HG03439 (cell line): Measurements from ENCODE around the gene KPNA4.
A peak's percentile ranks its signal among the peaks of the same experiment; 100 is the strongest.
"Not testable (repeated sequence)": the region's sequence is repeated elsewhere in the genome, so short reads cannot be mapped to it uniquely, and the experiment has no call there.

Source experiments
- ATAC-seq: cut with Tn5 transposase; IDR thresholded peaks from one replicate; pipeline ENCODE4 v1.9.1; 2021; ENCODE audit warnings: mild to moderate bottlenecking, moderate library complexity; ENCODE audit not compliant: unreplicated experiment

KPNA4 gene

GRCh38 chr3:160573955-160574525, 8.7 kb upstream of the KPNA4 start:
- not testable (repeated sequence) for ATAC-seq

DNA sequence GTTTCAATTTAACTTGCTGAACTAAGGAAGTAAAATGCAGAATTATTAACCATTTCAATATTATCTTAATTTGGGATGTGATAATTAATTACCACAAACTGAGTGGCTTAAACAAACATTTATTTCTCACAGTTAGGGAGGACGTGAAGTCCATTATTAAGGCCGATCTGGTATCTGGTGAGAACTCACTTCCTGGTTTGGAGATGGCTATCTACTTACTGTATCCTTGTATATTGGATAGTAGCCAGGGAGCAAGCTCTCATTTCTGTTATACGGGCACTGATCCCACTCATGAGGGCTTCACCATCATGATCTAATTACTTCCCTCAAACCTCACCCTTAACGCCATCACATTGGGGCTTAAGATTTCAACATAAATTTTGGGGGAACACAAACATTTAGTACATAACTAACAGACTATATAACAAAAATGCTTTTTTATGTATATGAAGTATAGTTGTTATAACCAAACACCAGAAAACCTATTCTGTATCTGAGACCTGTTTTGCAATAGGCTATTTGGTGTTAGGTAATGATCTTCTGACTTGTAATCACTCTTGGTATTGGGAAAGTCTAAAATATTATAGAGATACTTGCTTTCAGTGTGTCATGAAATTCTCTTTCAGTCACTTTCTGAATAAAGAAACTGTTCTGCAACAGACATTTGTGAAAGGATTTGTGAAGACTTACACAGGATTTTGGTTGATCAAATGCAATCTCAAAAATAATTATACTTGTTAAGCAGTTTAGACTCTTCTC, 4.7 kb upstream of the KPNA4 start:
- ATAC-seq = no peak

DNA sequence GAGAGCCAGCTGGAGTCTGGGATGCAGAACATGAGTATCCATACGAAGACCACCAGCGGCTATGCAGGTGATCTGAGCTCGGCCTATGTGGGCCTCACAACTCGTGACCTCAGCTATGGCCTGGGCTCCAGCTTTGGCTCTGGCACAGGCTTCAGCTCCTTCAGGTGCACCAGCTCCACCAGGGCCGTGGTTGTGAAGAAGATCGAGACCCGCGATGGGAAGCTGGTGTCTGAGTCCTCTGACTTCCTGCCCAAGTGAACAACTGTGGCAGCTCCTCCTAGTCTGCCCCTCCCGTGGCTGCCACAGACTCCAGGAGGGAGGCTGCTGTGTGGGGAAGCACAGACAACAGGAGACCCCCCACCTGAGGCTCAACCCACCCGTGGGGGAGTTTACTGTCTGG, 3.6 kb upstream of the KPNA4 start:
- ATAC-seq = no peak

GRCh38 chr3:160567774-160568173, 2.4 kb upstream of the KPNA4 start:
- ATAC-seq = no peak

GRCh38 chr3:160566499-160566898, 1.1 kb upstream of the KPNA4 start:
- ATAC-seq = no peak

- peak; percentile 57 for ATAC-seq
Observed at GRCh38 chr3:160564949-160565441, 376 bp downstream of the KPNA4 start.

- ATAC-seq = no peak
Observed at GRCh38 chr3:160564258-160564911, 986 bp downstream of the KPNA4 start.

DNA sequence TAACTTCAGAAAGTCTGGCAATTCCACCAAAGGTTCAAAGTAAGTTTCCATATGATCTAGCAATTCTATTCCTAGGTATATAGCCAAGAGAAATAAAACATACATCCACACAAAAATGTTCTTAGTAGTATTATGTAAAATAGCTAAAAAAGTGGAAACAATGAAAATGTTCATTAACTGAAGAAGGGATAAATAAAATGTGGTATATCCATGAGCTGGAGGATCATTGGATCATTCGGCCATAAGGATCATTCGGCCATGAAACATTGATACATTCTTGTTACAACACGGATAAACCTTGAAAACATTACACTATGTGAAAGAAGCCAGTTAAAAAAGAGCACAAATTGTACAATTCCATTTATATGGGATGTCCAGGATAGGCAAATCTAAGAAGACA, 2.4 kb downstream of the KPNA4 start:
- ATAC-seq = no peak

DNA sequence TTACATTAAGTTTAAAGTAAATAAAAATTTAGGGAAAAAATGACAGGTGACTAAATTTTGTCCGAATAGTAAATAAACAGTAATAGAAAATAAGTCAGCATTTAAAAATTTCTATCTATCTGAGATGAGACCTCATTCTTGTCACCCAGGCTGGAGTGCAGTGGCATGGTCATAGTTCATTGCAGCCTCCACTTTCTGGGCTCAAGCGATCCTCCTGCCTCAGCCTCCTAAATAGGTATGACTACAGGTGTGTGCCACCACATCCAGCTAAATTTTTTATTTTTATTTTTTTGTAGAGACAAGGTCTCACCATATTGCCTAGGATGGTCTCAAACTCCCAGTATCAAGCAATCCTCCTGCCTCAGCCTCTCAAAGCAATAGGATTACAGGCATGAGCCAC, 7.8 kb downstream of the KPNA4 start:
- ATAC-seq = no peak

DNA sequence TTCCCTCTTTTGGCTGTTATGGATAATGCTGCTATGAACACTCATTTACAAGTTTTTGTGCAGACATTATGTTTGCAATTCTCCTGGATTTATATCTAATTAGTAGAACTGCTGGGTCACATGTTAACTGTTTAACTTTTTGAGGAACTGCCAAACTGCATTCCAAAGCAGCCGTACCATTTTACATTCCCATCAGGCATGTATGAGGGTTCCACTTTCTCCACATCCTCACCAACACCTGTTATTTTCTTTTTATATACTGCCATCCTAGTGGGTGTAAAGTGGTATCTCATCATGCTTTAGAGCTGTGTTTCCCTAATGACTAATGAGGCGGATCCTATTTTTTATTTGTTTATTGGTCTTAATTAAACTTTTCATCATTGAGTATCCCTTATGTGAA, 9.2 kb downstream of the KPNA4 start:
- ATAC-seq = no peak

DNA sequence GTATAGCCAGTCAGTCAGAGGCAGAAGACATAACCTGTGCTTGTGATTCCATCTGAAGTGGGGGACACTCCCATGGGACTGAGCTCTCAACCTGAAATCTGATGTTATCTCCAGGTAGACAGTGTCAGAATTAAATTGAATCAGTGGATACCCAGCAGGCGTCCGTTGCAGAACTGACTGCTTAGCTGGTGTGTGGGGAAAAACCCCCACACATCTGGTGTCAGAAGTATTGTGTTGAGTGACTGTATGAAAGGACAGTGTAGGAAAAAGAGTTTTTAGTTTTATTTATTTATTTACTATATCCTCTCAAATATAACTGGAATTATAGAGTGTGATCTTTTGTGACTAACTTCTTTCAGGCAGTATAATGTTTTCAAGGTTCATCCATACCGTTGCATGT, 10.4 kb downstream of the KPNA4 start:
- ATAC-seq = no peak

DNA sequence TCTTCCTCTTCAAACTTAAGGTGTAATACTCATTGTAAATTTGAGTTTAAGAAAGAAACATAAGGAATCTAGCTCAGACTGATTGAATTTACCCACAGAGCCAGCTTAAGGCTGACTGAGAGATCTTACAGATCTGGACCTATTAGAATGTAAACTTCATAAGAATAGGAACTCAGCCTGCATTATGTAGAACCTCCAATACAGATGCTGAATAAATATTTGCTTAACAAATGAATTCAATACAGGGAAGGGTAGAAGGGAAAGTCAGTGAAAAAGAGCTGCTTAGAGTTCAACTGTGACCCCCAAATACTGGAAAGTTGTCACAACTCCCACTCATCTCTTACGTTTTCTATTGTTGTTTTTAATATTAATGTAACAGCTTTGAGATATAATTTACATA, 11.5 kb downstream of the KPNA4 start:
- ATAC-seq = no peak

DNA sequence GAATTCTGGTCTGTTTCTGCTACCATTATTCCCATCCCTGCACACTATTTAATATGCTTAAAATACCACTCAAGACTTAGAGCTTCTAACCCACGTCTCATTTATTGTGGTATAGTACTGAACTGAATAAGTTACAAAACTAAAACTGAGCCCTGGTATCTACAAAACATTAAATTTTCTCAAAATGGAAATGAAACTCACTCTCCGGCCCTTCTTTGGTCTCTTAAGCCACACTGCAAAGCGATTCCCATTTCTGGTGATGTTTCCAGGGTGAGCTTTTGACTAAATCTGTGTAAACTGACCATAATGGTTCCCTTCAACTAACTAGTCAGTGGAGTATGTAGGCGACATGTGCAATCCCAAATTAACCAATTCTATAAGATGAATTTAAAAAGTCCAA, 18.6 kb downstream of the KPNA4 start:
- ATAC-seq = no peak

DNA sequence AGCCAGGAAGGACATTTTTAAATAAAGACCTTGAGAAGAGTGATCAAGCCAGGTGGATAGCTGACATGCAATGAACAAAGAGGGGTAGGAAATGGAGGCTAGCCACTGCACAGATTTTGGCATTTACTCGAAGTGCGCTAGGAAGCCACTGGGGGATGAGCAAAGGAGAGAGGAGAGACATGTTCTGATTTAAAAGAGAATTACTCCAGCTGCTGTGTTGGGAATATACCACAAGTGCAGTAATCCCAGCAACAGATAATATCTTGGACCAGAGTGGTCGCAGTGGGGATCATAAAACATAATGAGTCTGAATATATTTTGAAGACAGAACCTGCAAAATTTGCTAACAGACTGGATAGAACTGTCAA, 19.9 kb downstream of the KPNA4 start:
- ATAC-seq = no peak

- no peak for ATAC-seq
Observed at GRCh38 chr3:160544844-160545503, 20.4 kb downstream of the KPNA4 start.

DNA sequence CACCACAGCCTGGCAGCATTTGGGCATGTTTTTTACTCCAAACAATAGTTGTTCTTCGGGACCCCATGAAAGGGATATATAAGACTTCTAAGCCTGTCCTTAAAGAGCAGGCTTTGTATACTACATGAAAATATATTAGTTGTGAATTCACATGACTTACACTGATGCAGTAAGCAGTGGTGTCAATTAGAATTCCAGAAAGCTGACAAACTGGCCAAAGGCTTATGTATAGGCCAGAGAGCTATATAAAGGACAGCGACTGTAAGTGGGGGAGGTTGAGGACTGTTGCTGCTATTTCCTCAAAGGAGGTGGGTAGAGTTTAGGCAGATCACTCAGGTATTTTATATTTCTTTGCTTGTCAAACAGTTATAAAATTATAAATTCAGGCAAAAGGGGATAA, 24.8 kb downstream of the KPNA4 start:
- ATAC-seq = no peak

- ATAC-seq = no peak
Observed at GRCh38 chr3:160538895-160539294, 26.5 kb downstream of the KPNA4 start.

DNA sequence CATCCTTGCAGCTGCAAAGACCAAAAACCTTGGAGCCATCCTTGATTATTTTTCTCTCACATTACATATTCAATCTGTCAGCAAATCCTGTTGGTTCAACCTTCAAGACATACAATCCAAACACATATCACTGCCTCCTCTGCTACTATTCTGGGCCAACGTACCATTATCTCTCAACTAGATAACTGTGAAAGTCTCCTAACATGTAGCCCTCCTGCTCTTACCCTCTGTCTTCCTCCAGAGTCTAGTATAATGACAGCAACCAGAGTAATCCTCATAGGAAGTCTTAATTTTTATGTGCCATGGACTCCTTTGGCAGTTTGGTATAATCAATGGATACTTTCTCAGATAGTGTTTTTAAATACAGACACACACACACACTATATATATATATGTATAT, 27.6 kb downstream of the KPNA4 start:
- no peak for ATAC-seq

DNA sequence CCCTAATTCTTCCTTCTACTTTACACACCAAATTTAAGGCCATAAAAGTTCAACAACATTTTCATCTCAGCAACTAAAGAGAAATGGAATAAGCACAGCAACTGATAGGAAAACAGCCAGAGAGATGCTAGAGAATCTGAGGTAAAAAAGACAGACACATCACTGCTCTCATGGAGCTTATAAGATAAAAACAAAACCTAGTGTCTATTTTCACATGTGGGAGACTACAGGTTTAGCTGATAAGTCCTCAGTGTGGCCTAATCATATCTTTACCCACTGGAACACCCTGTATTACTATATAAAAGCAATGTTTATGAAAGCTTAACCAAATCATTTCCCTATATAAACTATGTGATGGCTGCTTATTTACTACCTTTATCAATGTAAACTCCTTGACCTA, 33.0 kb downstream of the KPNA4 start:
- ATAC-seq = no peak

GRCh38 chr3:160531311-160531710, 34.1 kb downstream of the KPNA4 start:
- no peak for ATAC-seq

DNA sequence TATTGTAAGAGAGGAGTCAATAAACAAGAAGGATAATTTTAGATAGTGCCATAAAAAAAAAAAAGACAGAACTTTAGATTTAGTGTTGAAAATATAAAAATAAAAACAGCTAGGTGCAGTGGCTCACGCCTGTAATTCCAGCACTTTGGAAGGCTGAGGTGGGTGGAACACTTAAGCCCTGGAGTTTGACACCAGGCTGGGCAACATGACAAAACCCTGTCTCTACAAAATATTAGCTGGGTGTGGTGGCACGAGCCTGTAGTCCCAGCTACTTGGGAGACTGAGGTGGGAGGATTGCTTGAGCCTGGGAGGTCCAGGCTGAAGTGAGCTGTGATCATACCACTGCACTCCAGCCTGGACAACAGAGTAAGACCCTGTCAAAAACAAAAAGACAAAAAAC, 49.0 kb downstream of the KPNA4 start:
- not testable (repeated sequence) for ATAC-seq

- no peak for ATAC-seq
Observed at GRCh38 chr3:160501325-160501724, 64.0 kb downstream of the KPNA4 start.
